Activated CD4-positive, CD25-positive, alpha-beta regulatory T cell treated with anti-CD3 and anti-CD28 coated beads, Interleukin-2, amount 50 U/mL, for 24 hours (primary cell): ENCODE measurements around the gene PGLYRP2.
"Not testable (repeated sequence)": the region's sequence is repeated elsewhere in the genome, so short reads cannot be mapped to it uniquely, and the experiment has no call there.

Experiments used
- ATAC-seq, 2 donors: fragments of 150-1000 bp; cut with Tn5 transposase; one replicate each; pipeline ENCODE4 v1.10.0; 2021; ENCODE audit warnings: mild to moderate bottlenecking in 1 of 2, moderate library complexity in 1 of 2

PGLYRP2 gene

GRCh38 chr19:15479391-15480345 is at the start of gene PGLYRP2:
Gene PGLYRP2 (minus strand): TSS chr19:15479501. CDS start chr19:15479371, 130 bp downstream.
- no peak for ATAC-seq

- no peak for ATAC-seq
Measured at GRCh38 chr19:15527705-15528104, 48.4 kb upstream of the PGLYRP2 start.

- ATAC-seq = no peak
Measured at GRCh38 chr19:15526408-15526807, 47.1 kb upstream of the PGLYRP2 start.

DNA sequence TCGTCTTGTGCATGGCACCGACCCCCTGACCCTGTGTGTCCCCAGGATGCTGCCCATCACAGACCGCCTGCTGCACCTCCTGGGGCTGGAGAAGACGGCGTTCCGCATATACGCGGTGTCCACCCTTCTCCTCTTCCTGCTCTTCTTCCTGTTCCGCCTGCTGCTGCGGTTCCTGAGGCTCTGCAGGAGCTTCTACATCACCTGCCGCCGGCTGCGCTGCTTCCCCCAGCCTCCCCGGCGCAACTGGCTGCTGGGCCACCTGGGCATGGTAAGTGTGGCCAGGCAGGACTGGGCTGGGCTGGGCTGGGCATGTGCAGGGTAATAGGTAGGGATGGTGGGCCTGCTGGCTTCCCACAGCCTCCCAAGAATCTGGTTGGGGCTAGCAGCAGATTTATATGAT is 46.0 kb upstream of the PGLYRP2 start:
- no peak for ATAC-seq

GRCh38 chr19:15524781-15525180 is 45.5 kb upstream of the PGLYRP2 start:
- ATAC-seq = no peak

GRCh38 chr19:15519433-15519976 is 40.2 kb upstream of the PGLYRP2 start:
- ATAC-seq = no peak

DNA sequence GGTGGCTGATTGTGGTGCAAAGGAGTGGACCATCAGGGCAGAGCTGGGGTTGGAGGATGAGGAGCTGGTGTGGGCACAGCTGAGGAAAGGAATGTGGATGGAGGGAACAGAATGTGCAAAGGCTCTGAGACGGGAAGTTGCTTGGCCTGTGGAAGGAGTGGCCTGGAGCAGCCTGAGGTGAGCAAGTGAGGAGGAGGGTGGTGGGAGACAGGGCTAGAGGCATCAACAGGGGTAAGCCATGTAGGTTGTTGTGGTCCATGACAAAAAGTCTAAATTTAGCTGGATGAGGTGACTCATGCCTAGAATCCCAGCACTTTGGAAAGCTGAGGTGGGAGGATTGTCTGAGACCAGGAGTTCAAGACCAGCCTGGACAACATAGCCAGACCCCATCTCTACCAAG is 38.5 kb upstream of the PGLYRP2 start:
- ATAC-seq = no peak

- no peak for ATAC-seq
Measured at GRCh38 chr19:15516363-15516762, 37.1 kb upstream of the PGLYRP2 start.

- not testable (repeated sequence) for ATAC-seq
Measured at GRCh38 chr19:15515227-15515625, 35.9 kb upstream of the PGLYRP2 start.

- ATAC-seq = no peak
Measured at GRCh38 chr19:15511671-15512424, 32.5 kb upstream of the PGLYRP2 start.

GRCh38 chr19:15508035-15508710 is 28.9 kb upstream of the PGLYRP2 start, which contains the start of gene CYP4F22:
Gene CYP4F22 (plus strand): TSS chr19:15508525. CDS start chr19:15525337, 16,812 bp downstream.
- peak in 1 of 2 donors; percentile 14 for ATAC-seq

GRCh38 chr19:15507068-15508034 is 28.1 kb upstream of the PGLYRP2 start:
- no peak for ATAC-seq

DNA sequence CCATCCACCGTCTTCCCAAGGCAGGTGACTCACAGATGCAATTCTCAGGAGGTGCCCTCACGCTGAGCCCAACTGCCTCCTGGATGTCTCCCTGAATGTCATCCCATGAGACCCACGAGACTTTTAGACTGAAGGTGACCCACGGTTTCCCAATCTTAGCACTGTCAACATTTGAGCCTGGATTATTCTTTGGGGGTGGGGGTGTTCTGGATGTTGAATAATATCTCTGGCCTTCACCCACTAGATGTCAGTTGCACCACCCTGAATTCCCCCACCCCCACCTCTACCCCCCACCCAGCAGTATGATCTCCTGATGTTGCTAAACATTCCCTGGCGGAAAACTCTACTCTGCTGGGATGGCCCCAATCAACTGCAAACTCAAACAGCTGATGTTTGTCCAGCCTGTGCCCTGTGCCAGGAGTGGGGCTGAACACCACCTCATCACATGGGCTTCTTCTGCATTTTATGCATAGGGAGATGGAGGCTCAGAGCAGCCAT is 26.8 kb upstream of the PGLYRP2 start:
- ATAC-seq = no peak

- ATAC-seq = no peak
Measured at GRCh38 chr19:15502264-15502663, 23.0 kb upstream of the PGLYRP2 start.

DNA sequence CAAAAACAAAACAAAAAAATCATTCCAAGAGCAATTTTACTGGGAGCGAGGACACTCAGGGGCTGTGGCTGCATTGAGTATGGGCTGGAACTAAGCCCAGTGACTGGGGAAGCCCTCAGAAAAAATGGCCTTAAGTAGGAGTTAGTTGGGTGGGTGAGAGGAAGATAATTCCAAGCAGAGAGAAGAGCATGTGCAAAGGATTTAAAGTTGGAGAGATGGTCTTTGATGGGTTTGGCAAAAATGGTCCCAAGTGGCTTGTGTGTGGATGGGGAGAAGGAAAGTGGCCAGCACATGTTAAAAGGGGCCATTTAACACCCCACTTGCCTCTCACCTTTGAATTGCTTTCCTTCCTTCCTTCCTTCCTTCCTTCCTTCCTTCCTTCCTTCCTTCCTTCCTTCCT is 22.3 kb upstream of the PGLYRP2 start:
- no peak for ATAC-seq

GRCh38 chr19:15498910-15499309 is 19.6 kb upstream of the PGLYRP2 start:
- ATAC-seq = no peak

DNA sequence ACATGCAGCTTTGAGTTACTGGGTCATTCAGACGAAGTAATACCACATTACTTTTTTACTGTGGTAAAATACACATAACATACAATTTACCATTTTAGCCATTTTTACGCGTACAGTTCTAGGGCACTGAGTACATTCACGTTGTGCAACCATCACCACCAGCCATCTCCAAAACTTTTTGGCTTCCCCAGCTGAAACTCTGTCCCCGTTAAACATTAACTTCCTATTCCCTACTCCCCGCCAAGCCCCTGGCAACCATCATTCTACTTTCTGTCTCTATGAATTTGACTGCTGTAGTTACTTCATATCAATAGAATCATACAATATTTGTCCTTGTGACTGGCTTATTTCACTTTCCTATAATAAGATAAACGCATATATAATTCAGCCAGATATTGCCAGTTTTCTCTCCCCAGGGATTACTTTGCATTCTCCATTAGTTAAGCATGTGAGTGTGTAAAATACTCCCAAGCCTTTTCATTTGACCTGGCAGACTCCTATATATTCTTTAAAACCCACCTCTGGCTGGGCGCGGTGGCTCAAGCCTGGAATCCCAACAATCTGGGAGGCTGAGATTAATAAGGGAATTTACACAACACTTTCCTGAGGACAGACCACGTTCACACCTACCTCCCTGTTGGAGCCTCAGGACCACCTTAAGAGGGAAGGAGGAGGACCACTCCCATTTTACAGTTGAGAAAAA is 19.0 kb upstream of the PGLYRP2 start:
- ATAC-seq = no peak

- ATAC-seq = no peak
Measured at GRCh38 chr19:15495151-15495550, 15.8 kb upstream of the PGLYRP2 start.

DNA sequence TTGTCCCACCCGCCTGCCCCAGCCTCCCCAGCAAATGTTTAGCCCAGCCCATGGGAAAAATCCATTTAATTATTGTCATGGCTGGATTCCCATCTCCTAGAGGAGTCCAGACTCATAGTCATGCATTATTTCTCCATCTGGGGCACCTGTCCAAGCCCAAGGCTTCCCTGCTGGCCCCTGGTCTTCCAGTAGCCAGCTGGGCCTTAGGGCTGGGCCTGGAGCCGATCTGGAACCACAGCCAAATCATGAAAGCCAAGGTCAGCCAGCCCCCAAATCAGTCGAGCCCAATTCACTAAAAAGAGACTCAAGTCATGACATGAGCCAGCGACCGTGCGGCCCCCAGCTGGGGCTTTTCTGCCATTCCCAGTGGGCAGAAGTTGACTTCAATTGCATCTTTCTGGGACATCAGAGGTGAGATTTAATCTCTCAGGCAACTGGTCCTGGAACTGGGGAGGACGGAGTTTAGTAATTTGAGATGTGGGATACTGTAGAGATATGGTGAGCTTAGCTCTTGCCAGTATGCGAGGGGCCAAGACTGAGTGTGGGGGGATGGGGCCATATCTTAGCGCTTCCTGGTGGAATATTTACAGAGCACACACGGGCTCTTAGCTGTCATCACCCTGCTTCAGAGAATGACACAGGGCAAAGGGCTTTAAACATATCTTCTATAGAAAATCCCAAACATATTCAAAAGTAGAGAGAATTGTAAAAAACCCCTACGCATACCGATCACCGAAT is 9.4 kb upstream of the PGLYRP2 start:
- ATAC-seq = no peak

GRCh38 chr19:15487038-15487437 is 7.7 kb upstream of the PGLYRP2 start:
- no peak for ATAC-seq
